ENCODE measurements around the gene ETV5. TPM values are rescaled to one million over a fixed set of nuclear protein-coding genes. Genes with fewer than 3 reads are reported as not detected.

ETV5 gene
- total and polyA plus RNA-seq, 10 of the 15 experiments (the other 5 are each of a cell fraction or from before 2014, with no cell fraction given), result 5.0 to 18.4 (median 7.4) TPM

DNA sequence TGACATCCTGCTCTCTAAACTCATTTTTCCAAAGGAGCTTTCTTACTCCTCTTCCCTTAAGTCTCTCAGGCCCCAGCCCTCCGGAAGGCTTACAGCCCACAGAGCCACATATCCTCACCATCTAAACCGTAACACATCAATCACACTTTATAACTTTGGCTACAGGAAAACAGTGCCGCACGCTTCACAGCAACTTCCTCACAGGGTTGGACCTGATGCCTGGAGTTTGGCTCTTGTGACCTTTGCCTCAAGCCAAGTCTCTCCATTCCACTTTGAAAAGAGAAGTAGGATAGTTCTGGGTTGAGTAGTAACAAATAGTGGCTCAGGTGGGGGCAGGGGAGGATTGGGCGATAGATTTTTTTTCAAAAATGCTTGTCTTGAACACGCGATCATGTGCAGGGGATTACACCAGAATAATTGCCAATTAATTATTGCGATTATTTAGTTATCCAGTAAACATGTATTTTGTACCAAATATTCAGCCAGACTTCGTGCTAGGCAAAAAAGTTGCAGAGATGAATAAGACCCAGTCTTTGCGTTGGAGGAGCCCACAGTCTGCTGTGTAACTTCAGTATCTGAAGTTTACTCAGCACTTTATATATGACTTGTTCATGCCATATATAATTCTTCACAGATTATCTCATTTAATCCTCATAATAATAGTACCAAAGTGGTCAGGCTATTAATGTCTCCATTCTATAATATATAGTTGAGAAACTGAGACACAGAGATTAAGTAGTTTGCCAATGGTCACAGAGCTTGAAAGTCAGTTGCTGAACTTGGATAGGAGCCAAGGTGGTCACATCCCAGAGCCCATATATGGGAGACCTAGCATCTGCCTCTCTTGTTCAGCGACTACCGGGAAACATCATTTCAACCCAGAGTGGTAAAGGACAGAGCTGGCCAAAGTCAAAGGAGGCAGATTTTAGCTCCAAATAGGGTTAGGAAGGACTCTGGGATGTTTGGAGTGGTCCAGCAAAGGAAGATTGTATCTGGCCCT is 2.4 kb upstream of the ETV5 start (continued):
- TF ChIP-seq, protein P1, sequence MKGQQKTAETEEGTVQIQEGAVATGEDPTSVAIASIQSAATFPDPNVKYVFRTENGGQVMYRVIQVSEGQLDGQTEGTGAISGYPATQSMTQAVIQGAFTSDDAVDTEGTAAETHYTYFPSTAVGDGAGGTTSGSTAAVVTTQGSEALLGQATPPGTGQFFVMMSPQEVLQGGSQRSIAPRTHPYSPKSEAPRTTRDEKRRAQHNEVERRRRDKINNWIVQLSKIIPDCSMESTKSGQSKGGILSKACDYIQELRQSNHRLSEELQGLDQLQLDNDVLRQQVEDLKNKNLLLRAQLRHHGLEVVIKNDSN (IDR thresholded peaks at IDR 0.05; ENCODE audit: borderline replicate concordance, extremely low read length, insufficient read depth, low read depth, low read length), result no peak
- no peak for TF ChIP-seq ZNF274 (IDR thresholded peaks at IDR 0.05; ENCODE audit: insufficient read depth, insufficient read length)
- TF ChIP-seq, protein P2, sequence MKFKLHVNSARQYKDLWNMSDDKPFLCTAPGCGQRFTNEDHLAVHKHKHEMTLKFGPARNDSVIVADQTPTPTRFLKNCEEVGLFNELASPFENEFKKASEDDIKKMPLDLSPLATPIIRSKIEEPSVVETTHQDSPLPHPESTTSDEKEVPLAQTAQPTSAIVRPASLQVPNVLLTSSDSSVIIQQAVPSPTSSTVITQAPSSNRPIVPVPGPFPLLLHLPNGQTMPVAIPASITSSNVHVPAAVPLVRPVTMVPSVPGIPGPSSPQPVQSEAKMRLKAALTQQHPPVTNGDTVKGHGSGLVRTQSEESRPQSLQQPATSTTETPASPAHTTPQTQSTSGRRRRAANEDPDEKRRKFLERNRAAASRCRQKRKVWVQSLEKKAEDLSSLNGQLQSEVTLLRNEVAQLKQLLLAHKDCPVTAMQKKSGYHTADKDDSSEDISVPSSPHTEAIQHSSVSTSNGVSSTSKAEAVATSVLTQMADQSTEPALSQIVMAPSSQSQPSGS (IDR thresholded peaks at IDR 0.05; ENCODE audit: low read length), result peak; percentile 89
- no peak for TF ChIP-seq SP1 (IDR thresholded peaks at IDR 0.05; ENCODE audit: low read depth, low read length)
- no peak for TF ChIP-seq HCFC1 (IDR thresholded peaks at IDR 0.05; ENCODE audit: low read length)
- no peak for TF ChIP-seq RAD51 (IDR thresholded peaks at IDR 0.05)
- no peak for TF ChIP-seq ZNF207 (IDR thresholded peaks at IDR 0.05; ENCODE audit: borderline replicate concordance)
- TF ChIP-seq SMARCA5 (IDR thresholded peaks at IDR 0.05), result no peak
- TF ChIP-seq CHD1 (IDR thresholded peaks at IDR 0.05; ENCODE audit: low read depth, low read length), result no peak
- TF ChIP-seq FOS (IDR thresholded peaks at IDR 0.05; ENCODE audit: borderline replicate concordance, extremely low read depth, insufficient read length), result no peak
- TF ChIP-seq, protein P3, sequence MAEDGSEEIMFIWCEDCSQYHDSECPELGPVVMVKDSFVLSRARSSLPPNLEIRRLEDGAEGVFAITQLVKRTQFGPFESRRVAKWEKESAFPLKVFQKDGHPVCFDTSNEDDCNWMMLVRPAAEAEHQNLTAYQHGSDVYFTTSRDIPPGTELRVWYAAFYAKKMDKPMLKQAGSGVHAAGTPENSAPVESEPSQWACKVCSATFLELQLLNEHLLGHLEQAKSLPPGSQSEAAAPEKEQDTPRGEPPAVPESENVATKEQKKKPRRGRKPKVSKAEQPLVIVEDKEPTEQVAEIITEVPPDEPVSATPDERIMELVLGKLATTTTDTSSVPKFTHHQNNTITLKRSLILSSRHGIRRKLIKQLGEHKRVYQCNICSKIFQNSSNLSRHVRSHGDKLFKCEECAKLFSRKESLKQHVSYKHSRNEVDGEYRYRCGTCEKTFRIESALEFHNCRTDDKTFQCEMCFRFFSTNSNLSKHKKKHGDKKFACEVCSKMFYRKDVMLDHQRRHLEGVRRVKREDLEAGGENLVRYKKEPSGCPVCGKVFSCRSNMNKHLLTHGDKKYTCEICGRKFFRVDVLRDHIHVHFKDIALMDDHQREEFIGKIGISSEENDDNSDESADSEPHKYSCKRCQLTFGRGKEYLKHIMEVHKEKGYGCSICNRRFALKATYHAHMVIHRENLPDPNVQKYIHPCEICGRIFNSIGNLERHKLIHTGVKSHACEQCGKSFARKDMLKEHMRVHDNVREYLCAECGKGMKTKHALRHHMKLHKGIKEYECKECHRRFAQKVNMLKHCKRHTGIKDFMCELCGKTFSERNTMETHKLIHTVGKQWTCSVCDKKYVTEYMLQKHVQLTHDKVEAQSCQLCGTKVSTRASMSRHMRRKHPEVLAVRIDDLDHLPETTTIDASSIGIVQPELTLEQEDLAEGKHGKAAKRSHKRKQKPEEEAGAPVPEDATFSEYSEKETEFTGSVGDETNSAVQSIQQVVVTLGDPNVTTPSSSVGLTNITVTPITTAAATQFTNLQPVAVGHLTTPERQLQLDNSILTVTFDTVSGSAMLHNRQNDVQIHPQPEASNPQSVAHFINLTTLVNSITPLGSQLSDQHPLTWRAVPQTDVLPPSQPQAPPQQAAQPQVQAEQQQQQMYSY (CRISPR knock-in tag; IDR thresholded peaks at IDR 0.05), result no peak
- TF ChIP-seq, protein P4, sequence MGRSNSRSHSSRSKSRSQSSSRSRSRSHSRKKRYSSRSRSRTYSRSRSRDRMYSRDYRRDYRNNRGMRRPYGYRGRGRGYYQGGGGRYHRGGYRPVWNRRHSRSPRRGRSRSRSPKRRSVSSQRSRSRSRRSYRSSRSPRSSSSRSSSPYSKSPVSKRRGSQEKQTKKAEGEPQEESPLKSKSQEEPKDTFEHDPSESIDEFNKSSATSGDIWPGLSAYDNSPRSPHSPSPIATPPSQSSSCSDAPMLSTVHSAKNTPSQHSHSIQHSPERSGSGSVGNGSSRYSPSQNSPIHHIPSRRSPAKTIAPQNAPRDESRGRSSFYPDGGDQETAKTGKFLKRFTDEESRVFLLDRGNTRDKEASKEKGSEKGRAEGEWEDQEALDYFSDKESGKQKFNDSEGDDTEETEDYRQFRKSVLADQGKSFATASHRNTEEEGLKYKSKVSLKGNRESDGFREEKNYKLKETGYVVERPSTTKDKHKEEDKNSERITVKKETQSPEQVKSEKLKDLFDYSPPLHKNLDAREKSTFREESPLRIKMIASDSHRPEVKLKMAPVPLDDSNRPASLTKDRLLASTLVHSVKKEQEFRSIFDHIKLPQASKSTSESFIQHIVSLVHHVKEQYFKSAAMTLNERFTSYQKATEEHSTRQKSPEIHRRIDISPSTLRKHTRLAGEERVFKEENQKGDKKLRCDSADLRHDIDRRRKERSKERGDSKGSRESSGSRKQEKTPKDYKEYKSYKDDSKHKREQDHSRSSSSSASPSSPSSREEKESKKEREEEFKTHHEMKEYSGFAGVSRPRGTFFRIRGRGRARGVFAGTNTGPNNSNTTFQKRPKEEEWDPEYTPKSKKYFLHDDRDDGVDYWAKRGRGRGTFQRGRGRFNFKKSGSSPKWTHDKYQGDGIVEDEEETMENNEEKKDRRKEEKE (IDR thresholded peaks at IDR 0.05), result no peak
- no peak for TF ChIP-seq BACH1 (IDR thresholded peaks at IDR 0.05; ENCODE audit: borderline replicate concordance)
- TF ChIP-seq, protein P5, sequence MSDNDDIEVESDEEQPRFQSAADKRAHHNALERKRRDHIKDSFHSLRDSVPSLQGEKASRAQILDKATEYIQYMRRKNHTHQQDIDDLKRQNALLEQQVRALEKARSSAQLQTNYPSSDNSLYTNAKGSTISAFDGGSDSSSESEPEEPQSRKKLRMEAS (IDR thresholded peaks at IDR 0.05; ENCODE audit: low read depth, low read length), result no peak
- TF ChIP-seq, protein P6, sequence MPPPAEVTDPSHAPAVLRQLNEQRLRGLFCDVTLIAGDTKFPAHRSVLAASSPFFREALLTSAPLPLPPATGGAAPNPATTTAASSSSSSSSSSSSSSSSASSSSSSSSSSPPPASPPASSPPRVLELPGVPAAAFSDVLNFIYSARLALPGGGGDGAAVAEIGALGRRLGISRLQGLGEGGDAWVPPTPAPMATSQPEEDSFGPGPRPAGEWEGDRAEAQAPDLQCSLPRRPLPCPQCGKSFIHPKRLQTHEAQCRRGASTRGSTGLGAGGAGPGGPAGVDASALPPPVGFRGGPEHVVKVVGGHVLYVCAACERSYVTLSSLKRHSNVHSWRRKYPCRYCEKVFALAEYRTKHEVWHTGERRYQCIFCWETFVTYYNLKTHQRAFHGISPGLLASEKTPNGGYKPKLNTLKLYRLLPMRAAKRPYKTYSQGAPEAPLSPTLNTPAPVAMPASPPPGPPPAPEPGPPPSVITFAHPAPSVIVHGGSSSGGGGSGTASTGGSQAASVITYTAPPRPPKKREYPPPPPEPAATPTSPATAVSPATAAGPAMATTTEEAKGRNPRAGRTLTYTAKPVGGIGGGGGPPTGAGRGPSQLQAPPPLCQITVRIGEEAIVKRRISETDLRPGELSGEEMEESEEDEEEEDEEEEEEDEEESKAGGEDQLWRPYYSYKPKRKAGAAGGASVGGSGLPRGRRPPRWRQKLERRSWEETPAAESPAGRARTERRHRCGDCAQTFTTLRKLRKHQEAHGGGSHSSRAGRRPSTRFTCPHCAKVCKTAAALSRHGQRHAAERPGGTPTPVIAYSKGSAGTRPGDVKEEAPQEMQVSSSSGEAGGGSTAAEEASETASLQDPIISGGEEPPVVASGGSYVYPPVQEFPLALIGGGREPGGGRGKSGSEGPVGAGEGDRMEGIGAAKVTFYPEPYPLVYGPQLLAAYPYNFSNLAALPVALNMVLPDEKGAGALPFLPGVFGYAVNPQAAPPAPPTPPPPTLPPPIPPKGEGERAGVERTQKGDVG (CRISPR knock-in tag; IDR thresholded peaks at IDR 0.05), result no peak
- no peak for TF ChIP-seq NFYA (IDR thresholded peaks at IDR 0.05; ENCODE audit: borderline replicate concordance, low read depth, low read length)

All from GM12878 (cell line).